Stimulated activated CD8-positive, alpha-beta memory T cell treated with anti-CD3 and anti-CD28 coated beads, Interleukin-15, amount 100 ng/mL, for 4 hours (primary cell): ENCODE measurements around the gene GAS2L2.

ENCODE experiments used
- DNase-seq, 2 donors: peaks; one replicate each; pipeline ENCODE4 v3.0.0-alpha.2; 2020; ENCODE audit warnings: low read depth in 2 of 2

Gene GAS2L2

GRCh38 chr17:35695613-35696012, 57.4 kb downstream of the GAS2L2 start:
- no peak for DNase-seq

GRCh38 chr17:35694906-35695305, 58.1 kb downstream of the GAS2L2 start:
- no peak for DNase-seq
